IMR-90 (cell line): ENCODE data around the gene FARS2.

Experiments used
- BHLHE40 ChIP-seq: fragments of 150-350 bp; IDR thresholded peaks from 2 replicates; pipeline ENCODE4 v1.6.1; 2016; ENCODE audit warnings: mild to moderate bottlenecking, low read depth, low read length
- CEBPB ChIP-seq: IDR thresholded peaks from 2 replicates; pipeline ENCODE4 v1.6.1; 2012; ENCODE audit warnings: low read depth, low read length, improper control_type of control experiment
- FOS ChIP-seq: fragments of 150-350 bp; IDR thresholded peaks from 2 replicates; pipeline ENCODE4 v1.6.1; 2016; ENCODE audit warnings: low read depth, low read length
- MXI1 ChIP-seq: IDR thresholded peaks from 2 replicates; pipeline ENCODE4 v1.6.1; 2012; ENCODE audit warnings: low read depth, mild to moderate bottlenecking, low read length, moderate library complexity, borderline replicate concordance
- POLR2A ChIP-seq: IDR thresholded peaks from 2 replicates; pipeline ENCODE4 v1.6.1; 2012; ENCODE audit warnings: mild to moderate bottlenecking, low read depth, low read length
- RCOR1 ChIP-seq: IDR thresholded peaks from 2 replicates; pipeline ENCODE4 v1.6.1; 2012; ENCODE audit warnings: mild to moderate bottlenecking, low read length, improper control_type of control experiment; ENCODE audit not compliant: insufficient replicate concordance
- SMC3 ChIP-seq: fragments of 150-350 bp; IDR thresholded peaks from 2 replicates; pipeline ENCODE4 v1.6.1; 2016; ENCODE audit warnings: low read depth, mild to moderate bottlenecking, antibody characterized with exemption, low read length, moderate library complexity
- TF ChIP-seq, protein P1 (sequence below): conservative IDR thresholded peaks from 2 replicates; pipeline ENCODE4 v1.5.1; 2012; ENCODE audit warnings: mild to moderate bottlenecking, low read depth, low read length, improper control_type of control experiment
- TF ChIP-seq, protein P2 (sequence below): fragments of 150-350 bp; IDR thresholded peaks from 2 replicates; pipeline ENCODE4 v1.6.1; 2016; ENCODE audit warnings: low read depth, mild to moderate bottlenecking, low read length, moderate library complexity, borderline replicate concordance
- TF ChIP-seq, protein P3 (sequence below): fragments of 150-350 bp; IDR thresholded peaks from 2 replicates; pipeline ENCODE4 v1.6.1; 2017; ENCODE audit warnings: mild to moderate bottlenecking, antibody characterized with exemption, low read length, low read depth

DNA sequence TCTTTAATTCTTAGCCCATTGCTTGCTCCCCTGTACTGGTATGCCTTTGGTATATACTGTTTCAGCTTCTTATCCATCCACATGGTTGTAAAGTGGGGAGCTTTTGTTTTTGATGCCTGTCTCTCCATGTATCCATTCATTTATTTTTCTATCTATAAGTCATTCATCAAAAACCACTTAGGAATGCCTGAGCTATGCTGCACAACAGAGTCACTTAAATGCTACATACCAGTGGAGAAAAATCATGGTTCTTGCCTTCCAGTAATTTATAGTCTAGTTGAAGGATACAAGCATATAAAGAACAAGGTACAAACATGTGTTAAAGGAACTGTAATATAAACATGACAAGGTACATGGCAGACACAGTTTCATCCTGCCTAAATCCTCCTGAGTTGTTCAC is 398.2 kb downstream of the FARS2 start:
- TF ChIP-seq, protein P1, sequence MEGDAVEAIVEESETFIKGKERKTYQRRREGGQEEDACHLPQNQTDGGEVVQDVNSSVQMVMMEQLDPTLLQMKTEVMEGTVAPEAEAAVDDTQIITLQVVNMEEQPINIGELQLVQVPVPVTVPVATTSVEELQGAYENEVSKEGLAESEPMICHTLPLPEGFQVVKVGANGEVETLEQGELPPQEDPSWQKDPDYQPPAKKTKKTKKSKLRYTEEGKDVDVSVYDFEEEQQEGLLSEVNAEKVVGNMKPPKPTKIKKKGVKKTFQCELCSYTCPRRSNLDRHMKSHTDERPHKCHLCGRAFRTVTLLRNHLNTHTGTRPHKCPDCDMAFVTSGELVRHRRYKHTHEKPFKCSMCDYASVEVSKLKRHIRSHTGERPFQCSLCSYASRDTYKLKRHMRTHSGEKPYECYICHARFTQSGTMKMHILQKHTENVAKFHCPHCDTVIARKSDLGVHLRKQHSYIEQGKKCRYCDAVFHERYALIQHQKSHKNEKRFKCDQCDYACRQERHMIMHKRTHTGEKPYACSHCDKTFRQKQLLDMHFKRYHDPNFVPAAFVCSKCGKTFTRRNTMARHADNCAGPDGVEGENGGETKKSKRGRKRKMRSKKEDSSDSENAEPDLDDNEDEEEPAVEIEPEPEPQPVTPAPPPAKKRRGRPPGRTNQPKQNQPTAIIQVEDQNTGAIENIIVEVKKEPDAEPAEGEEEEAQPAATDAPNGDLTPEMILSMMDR: no peak
- TF ChIP-seq POLR2A: no peak
- TF ChIP-seq CEBPB: no peak
- no peak for TF ChIP-seq BHLHE40
- no peak for TF ChIP-seq SMC3
- TF ChIP-seq, protein P2, sequence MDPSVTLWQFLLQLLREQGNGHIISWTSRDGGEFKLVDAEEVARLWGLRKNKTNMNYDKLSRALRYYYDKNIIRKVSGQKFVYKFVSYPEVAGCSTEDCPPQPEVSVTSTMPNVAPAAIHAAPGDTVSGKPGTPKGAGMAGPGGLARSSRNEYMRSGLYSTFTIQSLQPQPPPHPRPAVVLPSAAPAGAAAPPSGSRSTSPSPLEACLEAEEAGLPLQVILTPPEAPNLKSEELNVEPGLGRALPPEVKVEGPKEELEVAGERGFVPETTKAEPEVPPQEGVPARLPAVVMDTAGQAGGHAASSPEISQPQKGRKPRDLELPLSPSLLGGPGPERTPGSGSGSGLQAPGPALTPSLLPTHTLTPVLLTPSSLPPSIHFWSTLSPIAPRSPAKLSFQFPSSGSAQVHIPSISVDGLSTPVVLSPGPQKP: no peak
- TF ChIP-seq MXI1: no peak
- no peak for TF ChIP-seq RCOR1
- no peak for TF ChIP-seq FOS
- TF ChIP-seq, protein P3, sequence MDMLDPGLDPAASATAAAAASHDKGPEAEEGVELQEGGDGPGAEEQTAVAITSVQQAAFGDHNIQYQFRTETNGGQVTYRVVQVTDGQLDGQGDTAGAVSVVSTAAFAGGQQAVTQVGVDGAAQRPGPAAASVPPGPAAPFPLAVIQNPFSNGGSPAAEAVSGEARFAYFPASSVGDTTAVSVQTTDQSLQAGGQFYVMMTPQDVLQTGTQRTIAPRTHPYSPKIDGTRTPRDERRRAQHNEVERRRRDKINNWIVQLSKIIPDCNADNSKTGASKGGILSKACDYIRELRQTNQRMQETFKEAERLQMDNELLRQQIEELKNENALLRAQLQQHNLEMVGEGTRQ: no peak
